Hematopoietic multipotent progenitor cell (in vitro differentiated cells): ENCODE measurements around the gene SBNO1. TPM values are rescaled to one million over a fixed set of nuclear protein-coding genes. Genes with fewer than 3 reads are reported as not detected.
A peak's percentile ranks its signal among the peaks of the same experiment; 100 is the strongest.
"Not testable (repeated sequence)": the region's sequence is repeated elsewhere in the genome, so short reads cannot be mapped to it uniquely, and the experiment has no call there.

ENCODE experiments used
- DNase-seq, 3 donors: peaks; one replicate each; pipeline ENCODE4 v3.0.0-alpha.2; 2011 to 2015; ENCODE audit warnings: low read depth in 2 of 3, low spot score in 2 of 3
- small RNA-seq: library from RNA; depleted of rRNA; stranded (forward); fragments of <200 nt; gene quantifications from one replicate; pipeline ENCODE3, GENCODE V24; 2012
- total RNA-seq: library from RNA; depleted of rRNA; stranded (reverse); fragments of >200 nt; gene quantifications from one replicate; pipeline ENCODE4 v1.2.3, GENCODE V29; 2012

SBNO1 gene
- total RNA-seq, 1 donor, result 11.8 TPM

DNA sequence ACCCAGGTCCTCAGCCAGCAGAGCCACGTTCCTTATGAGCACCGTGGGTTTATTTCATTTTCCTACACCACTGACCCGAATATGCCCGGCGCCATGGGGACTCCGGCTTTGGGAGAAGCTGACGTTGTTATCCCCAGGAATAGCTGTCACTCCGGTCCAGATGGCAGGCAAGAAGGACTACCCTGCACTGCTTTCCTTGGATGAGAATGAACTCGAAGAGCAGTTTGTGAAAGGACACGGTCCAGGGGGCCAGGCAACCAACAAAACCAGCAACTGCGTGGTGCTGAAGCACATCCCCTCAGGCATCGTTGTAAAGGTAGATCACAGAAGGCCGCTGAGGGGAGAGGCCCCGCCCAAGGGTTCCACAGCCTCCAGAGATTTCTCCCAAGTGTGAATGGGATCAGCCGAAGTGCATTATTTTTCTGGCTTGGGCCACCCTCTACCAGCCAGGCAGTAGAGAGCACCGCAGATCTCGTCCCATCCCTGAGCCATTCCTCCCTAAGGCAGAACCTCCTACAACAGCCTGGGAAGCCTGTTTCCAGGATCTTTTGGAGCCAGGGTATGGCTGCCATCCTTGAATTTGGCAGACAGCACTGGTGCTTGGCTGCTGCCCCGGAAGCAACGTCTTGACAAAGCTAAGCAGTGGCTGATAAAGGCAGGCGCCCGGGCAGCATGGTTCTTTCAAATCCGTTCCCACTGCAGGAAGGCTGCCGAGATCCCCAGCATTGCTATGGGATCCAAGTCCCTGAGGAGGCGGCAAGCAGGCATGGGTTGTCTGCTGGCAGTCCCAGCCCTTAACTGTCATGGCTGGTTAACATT, 110.8 kb downstream of the SBNO1 start:
- DNase-seq, result no peak

DNA sequence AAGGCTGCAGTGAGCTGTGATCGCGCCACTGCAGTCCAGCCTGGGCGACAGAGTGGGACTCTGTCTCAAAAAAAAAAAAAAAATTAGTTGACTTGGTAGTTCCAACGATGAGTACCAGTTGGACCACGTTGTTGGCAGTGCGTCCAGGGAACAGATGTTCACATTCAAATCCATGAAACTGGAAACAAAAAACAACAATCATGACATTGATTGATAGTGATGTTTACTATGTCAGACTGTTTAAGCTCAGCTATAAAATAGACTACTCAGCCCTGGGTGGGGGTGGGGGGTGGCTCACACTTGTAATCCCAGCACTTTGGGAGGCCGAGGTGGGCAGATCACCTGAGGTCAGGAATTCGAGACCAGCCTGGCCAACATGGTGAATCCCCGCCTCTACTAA, 112.3 kb downstream of the SBNO1 start:
- not testable (repeated sequence) for DNase-seq

DNA sequence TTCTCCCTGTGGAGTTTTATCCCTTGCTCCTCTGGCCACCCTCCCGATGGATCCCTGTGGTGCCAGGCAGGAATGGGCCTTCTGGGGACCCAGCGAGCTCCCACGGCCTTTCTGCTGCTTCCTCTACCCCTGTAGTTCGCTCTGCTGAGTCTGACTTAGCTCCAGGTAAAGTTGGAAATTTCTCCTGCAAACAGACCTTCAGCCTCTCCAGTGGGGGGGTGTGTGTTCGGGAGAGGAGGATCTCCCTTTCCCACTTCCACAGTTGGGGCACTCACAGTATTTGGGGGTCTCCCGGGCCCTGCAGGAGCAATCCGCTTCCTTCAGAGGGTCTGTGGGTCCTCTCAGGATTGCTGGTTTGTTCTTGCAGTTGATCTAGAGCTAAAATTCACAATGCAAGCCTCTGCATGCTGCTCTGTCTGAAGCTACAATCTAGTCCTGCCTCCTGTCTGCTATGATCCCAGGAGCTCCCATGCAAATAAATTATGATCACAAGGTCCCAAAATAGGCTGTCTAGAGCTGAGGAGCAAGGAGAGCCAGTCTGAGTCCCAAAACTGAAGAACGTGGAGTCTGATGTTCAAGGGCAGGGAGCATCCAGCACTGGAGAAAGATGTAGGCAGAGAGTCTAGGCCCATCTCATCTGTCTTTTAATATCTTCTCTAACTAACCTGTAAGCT, 113.1 kb downstream of the SBNO1 start:
- no peak for DNase-seq

DNA sequence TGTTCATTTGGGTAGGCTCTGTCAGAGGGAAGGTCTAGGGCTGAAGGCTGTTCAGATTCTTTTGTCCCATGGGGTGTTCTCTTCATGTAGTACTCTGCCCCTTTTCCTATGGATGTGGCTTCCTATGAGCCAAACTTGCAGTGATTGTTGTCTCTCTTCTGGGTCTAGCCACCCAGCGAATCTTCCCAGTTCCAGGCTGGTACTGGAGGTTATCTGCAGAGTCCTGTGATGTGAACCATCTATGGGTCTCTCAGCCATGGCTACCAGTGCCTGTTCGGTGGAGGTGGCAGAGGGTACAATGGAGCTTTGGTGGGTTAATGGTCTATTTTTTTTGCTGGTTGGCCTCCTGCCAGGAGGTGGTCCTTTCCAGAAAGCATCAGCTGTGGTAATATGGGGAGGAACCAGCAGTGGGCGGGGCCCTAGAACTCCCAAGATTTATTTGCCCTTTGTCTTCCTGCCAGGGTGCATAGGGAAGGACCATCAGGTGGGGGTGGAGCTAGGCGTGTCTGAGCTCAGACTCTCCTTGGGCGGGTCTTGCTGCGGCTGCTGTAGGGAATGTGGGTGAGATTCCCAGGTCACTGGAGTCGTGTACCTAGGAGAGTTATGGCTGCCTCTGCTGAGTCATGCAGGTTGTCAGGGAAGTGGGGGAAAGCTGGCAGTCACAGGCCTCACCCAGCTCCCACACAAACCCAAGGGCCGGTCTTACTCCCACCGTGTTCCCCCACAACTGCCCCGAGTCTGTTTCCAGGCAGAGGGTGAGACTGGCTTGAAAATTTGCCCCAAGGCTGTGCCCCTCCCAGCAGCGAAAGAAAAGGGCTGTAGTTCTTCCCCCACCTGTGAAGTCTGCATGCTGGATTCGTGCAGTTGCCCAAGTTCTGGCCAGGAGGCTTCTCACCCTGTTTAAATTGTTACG, 113.9 kb downstream of the SBNO1 start:
- DNase-seq, result peak in 1 of 3 donors; percentile 50

DNA sequence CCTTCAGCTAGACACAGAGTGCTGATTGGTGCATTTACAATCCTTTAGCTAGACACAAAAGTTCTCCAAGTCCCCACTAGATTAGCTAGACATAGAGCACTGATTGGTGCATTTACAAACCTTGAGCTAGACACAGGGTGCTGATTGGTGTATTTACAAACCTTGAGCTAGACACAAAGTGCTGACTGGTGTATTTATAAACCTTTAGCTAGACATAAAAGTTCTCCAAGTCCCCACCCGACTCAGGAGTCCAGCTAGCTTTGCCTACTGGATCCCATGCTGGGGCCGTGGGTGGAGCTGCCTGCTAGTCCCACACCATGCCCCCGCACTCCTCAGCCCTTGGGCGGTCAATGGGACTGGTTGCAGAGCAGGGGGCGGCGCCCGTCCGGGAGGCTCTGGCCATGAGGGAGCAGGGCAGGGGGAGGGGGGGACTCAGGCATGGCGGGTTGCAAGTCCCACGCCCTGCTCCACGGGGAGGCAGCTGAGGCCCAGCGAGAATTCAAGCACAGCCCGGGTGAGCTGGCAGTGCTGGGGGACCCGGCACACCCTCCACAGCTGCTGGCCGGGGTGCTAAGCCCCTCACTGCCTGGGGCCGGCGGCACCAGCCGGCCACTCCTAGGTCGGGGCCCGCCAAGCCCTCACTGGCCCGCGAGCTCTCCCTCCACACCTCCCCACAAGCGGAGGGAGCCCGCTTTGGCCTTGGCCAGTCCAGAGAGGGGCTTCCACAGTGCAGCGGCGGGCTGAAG, 115.5 kb downstream of the SBNO1 start:
- not testable (repeated sequence) for DNase-seq

DNA sequence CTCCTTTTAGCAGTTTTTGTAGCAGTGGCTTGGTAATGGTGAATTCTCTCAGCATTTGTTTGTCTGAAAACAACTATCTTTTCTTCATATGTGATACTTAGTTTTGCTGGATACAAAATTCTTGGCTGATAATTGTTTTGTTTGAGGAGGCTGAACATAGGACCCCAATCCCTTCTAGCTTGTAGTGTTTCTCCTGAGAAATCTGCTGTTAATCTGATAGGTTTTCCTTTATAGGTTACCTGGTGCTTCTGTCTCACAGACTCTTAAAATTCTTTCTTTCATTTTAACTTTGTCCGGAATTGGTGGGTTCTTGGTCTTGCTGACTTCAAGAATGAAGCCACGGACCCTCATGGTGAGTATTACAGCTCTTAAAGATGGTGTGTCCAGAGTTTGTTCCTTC, 116.5 kb downstream of the SBNO1 start:
- DNase-seq, result not testable (repeated sequence)

DNA sequence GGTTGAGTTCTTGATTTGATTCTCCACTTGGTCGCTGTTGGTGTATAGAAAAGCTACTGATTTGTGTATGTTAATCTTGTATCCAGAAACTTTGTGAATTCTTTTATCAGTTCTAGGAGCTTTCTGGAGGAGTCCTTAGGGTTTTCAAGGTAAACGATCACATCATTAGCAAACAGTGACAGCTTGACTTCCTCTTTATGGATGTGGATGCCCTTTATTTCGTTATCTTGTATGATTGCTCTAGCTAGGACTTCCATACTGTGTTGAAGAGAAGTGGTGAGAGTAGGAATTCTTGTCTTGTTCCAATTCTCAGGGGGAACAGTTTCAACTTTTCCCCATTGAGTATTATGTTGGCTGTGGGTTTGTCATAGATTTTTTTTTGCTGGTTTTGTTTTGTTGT, 119.0 kb downstream of the SBNO1 start:
- DNase-seq, result no peak

DNA sequence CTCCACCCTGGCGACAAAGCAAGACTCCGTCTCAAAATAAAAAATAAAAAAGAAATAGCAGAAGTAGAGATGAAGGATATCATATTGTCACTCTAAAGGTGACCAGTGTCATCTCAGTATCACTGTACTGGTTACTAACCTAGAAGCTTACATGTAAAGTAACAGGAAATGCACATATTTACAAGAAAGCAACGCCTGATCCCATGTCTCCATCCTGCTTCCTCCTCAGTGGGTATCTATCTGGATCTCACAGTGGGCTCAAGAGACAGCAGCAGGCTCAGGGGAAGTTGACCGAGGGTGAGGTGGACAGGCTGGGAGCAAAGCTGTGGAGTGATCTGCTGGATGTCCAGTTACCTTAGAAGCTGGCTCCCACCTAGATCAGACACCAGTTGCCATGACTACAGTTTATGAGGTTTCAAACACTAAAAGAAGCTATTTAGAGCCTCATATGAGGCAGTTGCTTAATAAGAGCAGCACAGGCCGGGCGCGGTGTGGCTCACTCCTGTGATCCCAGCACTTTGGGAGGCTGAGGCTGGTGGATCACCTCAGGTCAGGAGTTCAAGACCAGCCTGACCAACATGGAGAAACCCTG, 120.9 kb downstream of the SBNO1 start:
- DNase-seq, result no peak

DNA sequence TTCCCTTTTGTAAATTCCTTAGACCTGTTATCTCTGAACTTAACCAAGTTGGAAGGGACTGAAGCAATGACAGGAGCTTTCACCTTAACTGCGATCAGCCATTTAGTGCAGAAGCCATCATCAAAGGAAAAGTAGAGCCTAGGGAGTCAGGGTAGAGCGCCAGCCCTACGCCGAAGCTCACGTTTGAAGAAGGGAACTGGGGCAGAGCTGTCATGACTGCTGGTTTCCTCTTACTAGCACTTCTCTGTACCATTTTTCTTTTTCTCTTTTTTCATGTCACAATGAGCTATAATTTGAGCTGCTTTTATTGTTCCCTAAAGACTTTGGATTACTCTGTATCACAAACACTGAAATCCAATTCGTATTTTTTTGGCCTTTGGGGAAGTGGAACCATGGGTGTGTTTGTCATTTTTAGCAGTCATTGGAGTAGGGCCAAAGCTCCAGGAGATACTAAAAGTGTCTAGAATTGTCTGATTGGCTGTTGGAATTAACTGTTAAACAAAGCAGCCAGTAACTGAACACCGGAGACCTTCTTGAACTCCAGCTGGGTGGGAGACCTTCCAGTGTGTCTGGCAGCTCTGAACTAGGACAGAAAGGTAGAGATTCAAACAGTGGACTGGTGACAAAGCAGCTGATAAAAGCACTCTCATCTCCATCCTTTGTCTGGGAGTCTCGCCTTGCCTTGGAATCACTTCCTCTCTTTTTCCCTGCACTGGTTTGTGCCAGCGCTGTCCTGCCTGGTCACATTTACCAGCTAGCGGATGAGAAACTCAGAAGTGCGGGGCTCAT, 122.3 kb downstream of the SBNO1 start:
- peak in 1 of 3 donors; percentile 51 for DNase-seq

Small RNAs within 50 kb of the gene (small RNA-seq; reads per million reads assigned to genes)
- gene RF00019 (not detected), gene RNA5SP375 (not detected)

Other genes with a start within 250 kb of the SBNO1 start
- 18.6 TPM for gene PITPNM2, start 213.8 kb downstream of the SBNO1 start, total RNA-seq
- 40.9 TPM for gene MPHOSPH9, start 131.7 kb downstream of the SBNO1 start, total RNA-seq
- 12.1 TPM for gene MTRFR, start 131.4 kb downstream of the SBNO1 start, total RNA-seq
- 124 TPM for gene CDK2AP1, start 93.0 kb downstream of the SBNO1 start, total RNA-seq
- gene KMT5A, start 19.3 kb upstream of the SBNO1 start, total RNA-seq, result 19.9 TPM
- 9.4 TPM for gene RILPL2, start 71.8 kb upstream of the SBNO1 start, total RNA-seq
- 27.7 TPM for gene SNRNP35, start 93.3 kb upstream of the SBNO1 start, total RNA-seq
- gene RILPL1, start 168.9 kb upstream of the SBNO1 start, total RNA-seq, result 1.1 TPM
- gene TMED2, start 219.7 kb upstream of the SBNO1 start, total RNA-seq, result 85.1 TPM
- gene DDX55, start 237.3 kb upstream of the SBNO1 start, total RNA-seq, result 15.6 TPM